Amygdala (tissue), 56 donors: ENCODE results near the gene ENSA.
"Not testable (repeated sequence)": the region's sequence is repeated elsewhere in the genome, so short reads cannot be mapped to it uniquely, and the experiment has no call there.

ENCODE experiments used
- DNase-seq, 56 donors: peaks; one replicate each; lab custom pipeline; 2025; lab: John Stamatoyannopoulos, UW

ENSA gene

DNA sequence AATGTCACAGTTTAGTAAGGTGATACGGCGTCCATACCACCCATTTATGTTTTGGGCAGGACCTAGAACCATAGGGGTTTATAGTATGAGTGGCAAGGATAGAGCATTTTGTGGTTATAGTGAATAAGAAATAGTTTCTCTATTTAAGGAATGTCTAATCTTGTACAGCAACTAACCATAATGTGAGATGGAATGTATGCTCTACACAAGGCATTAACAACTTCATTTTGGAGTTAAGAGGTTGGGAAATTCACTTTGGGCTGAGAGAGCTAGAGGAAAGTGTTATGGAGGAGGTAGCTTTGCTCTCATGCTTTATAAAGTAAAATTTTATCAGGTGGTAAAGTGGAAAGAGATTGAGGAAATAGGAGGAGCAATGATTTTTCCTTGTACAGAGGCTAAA, 47.0 kb downstream of the ENSA start:
- no peak for DNase-seq

DNA sequence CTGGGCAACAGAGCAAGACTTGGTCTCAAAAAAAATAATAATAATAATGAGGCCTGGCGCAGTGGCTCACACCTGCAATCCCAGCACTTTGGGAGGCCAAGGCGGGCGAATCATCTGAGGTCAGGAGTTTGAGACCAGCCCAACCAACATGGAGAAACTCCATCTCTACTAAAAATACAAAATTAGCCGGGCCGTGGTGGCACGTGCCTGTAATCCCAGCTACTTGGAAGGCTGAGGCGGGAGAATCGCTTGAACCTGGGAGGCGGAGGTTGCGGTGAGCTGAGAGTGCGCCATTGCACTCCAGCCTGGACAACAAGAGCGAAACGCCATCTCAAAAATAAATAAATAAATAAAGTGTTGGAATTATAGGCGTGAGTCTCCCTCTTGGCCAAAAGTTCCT, 47.5 kb downstream of the ENSA start:
- DNase-seq, result not testable (repeated sequence)

DNA sequence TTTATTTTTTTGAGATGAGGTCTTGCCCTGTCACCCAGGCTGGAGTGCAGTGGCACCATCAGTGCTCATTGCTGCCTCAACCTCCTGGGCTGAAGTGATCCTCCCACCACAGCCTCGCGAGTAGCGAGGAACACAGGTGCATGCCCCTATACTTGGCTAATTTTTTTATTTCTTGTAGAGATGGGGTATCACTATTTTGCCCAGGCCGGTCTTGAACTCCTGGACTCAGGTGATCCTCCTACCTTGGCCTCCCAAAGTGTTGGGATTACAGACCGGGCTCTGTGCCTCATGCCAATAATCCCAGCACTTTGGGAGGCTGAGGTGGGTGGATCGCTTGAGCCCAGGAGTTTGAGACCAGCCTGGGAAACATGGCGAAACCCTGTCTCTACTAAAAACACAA, 48.0 kb downstream of the ENSA start:
- not testable (repeated sequence) for DNase-seq

DNA sequence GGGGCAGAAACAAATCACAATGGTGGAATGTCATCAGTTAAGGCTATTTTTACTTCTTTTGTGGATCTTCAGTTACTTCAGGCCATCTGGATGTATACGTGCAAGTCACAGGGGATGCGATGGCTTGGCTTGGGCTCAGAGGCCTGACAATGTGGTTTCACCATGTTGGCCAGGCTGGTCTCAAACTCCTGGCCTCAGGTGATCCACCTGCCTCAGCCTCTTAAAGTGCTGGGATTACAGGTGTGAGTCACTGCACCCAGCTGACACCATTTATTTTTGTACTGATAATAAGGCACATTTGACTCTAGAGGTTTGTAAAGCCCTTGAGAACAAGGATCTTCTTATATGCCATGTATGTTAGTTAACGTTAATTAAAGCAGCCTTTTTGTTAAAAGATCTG, 48.4 kb downstream of the ENSA start:
- not testable (repeated sequence) for DNase-seq

DNA sequence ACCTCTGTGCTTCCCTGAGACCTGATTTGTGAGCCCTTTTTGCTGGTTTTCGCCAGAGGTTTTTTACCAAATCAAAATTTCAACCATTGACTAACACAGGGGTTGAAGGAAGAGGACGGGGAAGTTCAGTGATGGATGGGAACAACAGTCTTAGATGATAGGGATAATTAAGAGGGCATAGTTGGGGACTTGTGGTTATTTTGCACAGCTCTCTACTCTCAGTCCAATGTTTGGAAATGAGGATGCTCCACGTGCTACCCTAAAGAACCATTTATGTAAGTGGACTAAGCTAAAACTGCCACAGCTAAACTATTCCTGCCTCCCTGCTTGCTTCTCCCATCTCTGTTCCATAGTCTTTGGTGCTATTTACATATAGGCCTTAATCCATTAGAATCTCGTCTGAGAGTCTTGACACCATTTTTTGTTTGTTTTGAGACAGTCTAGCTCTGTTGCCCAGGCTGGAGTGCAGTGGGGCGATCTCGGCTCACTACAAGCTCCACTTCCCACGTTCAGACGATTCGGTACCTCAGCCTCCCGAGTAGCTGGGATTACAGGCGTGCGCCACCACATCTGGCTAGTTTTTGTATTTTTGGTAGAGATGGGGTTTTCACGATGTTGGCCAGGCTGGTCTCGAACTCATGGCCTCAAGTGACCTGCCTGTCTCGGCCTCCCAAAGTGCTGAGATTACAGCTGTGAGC, 49.3 kb downstream of the ENSA start:
- no peak for DNase-seq

DNA sequence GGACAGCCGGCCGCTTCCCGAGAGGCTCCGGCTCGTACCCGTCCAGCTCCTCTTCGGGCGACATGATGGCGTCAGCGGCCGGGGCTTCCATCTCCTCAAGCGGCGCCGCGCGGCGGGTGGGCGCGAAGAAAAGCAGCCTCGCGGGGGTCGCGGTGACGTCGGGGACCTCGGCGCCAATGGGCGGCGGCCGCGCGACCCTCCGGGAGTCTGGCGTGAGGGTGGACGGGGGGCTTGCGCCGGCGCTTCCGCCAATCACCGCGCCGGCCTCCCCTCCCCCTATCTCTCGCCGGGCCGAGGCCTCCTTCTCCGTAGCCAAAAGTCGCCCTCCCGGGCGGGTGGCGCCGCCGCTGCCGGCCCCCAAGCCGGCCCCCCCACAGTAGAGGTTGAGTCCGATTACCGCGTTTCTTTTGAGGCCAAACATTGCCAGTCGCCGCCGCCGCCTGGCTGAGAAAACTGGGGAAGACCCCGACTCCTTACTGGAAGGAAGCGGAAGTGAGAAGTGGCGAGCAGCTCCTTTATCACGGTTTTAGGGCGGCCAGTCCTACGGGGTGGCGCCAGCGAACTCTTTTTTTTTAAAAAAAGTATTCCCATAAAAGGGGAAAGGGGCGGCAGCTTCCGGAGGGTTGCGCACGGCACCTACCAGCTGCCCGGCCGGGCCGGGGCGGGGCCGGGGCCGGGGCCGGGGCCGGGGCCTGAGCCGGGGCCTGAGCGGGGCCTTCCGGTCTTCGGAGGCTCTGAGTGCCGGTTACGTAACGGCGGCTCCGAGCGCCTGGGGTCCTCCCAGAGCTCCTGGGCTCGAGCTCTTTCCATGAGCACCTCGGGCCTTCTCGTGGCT, 50.1 kb downstream of the ENSA start, which contains the start of gene MCL1:
Gene MCL1 (minus strand): TSS at position 501 of the 835 bp plus-strand sequence. CDS start 80 bp downstream, at position 421.
- peak in 55 of 56 donors; percentile 58 to 95 (median 86) for DNase-seq

DNA sequence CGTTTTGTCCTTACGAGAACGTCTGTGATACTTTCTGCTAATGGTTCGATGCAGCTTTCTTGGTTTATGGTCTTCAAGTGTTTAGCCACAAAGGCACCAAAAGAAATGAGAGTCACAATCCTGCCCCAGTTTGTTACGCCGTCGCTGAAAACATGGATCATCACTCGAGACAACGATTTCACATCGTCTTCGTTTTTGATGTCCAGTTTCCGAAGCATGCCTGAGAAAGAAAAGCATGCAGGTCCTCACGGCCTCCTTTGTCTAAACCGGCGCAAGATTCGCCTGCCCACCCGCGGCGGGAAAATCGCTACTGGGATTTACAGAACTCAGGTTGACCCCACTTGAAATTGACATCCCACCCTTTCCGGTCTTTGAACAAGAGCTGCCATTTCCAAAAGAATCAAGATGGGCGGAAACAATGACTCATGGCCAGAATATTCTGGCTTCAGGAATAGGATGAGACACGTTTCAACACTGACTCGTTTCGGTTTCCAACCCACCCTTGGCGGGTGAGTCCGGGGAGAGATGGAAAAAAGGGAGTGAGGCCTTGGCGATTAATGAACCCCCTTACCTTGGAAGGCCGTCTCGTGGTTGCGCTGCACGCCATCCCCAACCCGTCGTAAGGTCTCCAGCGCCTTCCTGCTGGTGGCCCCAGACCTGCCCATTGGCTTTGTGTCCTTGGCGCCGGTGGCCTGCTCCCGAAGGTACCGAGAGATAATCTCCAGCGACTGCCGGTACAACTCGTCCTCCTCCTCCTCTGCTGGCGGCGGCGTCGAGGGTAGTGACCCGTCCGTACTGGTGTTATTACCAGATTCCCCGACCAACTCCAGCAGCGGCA, 50.9 kb downstream of the ENSA start:
- DNase-seq, result peak in 19 of 56 donors; percentile 9 to 60 (median 40)

DNA sequence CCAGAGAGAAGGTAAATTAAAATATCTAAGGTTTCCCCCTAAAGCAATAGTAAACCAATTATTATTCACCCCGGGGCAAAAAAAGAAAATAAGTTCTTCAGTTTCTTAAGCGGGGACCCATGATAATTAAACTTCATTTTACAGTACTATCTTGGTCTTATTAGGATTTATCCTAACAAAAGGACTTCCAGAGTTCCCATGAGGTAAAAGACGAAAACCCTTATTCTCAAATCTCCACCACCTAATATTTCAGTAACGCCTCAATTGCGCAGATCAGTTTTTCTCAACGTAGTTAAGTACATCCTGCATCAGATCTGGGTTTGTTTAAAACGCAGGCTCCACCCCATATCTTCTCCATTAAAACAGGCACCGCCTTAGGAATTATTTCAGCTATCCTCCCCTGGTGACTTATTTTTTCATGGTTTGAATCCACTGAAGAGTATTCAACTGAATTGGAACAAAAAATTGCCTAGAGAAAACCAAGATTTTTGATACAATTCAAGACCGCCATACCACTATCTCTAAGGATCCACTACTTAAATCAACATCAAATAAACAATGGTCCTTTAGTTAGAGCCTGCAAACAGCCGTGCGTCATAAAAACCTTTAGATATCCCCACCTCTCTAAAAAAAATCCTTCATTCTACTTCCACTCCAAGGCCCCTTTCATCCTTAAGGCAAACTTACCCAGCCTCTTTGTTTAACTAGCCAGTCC, 51.7 kb downstream of the ENSA start:
- DNase-seq, result peak in 1 of 56 donors; percentile 9

DNA sequence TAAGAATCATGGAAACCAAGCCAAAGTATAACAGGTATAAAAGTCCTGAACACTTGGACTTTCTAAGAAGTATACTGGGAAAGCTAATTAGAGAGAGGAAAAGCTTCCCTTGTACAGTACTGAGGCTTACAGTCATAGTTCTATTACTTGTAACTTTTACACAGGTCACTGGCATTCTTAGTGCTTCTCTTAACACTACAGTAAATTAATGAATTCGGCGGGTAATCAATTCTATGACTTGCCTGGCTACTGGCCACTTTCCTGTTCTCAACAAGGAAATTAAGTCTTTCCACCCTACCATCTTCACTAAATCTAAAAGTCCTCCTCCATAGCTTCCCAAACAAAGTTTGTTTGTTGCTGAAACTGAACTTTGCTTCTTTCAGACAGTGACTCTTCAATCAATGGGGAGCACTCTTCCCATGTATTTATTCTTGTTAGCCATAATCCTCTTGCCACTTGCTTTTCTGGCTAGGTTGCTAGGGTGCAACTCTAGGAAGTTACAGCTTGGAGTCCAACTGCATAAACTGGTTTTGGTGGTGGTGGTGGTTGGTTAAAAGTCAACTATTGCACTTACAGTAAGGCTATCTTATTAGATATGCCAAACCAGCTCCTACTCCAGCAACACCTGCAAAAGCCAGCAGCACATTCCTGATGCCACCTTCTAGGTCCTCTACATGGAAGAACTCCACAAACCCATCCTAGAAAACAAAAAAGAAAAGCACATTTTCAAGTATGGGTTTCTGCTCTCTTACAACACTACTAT, 52.4 kb downstream of the ENSA start:
- no peak for DNase-seq

DNA sequence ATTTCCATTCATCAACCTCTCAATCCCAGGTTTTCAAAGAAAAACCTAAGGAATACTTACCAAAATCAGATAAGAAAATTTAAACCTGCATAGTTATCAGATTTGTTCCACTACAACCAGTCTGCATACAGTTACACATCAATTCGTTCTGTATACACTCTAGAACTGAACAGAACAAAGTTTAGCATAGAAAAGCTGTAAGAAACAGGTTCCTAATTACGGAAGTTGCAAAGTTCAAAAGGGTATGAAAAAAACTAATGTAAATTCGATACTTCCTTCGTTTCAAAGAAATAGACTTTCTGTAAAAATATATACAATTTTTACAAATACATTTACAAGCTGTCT, 53.1 kb downstream of the ENSA start:
- DNase-seq, result no peak

DNA sequence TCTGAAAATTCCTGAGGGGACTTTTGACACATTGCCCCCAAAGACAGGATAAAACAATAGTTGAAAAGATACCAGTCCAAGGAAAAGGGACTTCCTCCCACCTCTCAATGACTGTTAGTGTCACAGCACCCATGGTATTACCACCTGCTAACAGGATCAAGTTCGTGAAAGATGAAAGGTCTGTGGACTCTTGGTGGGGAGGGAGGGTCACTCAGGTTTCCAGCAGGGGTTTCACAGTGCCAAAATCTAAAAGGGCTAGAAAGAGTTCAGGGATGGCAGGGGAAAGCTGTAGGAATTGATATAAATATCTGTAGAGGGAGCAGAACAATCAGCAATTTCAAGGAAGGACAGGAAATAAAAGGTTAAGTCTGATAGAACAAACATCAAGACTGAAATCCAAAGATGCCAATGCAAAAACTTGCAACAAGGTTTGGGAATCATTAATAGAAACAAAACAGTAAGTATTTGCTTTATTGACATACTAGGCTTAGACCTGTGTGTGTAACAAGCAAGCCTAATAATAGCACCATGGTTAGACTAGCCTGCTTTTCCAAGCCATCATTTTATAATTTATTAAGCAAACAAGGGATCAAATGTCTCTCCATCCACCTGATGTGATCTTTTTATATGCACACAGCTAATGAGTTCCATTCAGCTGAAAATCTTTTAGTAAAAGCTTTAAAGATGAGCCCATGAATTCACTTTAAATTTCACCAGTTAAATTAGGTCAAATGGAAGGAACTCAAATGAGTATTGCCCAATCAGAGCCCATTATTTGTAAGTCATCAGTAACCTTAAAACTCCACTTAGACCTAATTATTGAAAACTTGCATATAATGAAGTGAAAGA, 53.7 kb downstream of the ENSA start:
- DNase-seq, result no peak

DNA sequence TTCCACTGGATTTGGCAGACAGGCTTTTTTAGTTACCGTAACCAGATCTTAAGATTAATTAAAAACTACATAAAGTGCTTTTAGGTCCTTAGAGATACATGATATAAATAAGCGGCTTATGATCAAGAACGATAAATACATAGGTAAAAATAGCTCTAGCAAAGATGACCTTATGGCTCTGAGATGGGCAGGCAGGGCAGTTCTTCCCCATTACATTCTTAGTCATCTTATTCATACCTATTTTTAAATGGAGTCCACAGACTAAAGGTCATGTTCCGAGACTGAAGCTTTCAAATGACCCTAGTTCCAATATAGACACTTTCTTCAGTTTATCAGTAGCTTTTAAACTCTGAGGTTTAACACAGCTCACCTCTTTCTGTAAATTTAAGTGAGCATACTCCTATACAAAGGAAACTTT, 54.3 kb downstream of the ENSA start:
- DNase-seq, result no peak

DNA sequence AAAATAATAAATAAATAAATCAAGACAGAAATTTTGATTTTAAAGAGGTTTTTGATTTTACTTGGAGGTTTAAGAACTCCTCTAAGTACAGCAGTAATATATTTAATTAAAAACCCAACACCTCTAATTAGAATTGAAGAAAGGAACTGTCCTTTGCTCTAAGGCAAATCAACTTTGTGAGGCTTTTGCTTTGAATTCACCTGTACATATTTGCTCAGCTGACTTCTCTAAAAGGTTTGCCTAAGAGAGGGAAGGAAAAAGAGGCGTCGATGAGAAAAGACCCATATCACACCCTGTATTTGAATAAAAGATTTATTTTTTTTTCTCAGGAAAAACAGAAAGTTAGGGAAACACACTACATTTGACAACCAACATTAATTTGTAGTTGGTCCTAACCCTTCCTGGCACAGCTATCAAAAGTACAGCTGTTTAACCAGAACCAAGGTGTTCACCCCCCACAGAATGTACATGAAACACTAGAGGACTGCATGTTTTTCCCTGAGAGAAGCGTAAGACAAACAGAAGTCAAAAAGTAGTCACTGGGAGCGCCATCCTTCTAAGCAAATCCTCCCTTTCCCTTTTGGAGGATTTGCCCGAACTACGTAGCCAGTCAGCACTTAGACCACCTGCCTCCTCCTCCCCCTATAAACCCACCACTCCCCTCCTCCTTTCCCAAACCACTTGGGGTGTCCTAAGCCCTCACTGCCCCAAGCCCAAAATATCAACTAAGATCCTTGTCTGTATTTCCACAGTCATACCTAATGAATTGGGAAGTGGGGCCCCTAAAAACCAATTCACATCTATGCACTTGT, 54.9 kb downstream of the ENSA start:
- DNase-seq, result no peak

DNA sequence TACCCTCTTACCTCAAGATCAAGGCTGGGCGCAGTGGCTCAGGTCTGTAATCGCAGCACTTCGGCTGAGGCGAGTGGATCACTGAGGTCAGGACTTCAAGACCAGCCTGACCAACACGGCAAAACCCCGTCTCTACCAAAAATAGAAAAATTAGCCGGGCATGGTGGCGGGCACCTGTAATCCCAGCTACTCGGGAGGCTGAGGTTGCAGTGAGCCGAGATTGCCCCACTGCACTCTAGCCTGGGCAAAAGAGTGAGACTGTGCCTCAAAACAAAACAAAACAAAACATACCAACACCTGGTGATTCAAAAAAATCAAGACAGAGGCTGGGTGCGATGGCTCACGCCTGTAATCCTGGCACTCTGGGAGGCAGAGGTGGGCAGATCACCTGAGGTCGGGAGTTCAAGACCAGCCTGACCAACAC, 55.8 kb downstream of the ENSA start:
- DNase-seq, result not testable (repeated sequence)

DNA sequence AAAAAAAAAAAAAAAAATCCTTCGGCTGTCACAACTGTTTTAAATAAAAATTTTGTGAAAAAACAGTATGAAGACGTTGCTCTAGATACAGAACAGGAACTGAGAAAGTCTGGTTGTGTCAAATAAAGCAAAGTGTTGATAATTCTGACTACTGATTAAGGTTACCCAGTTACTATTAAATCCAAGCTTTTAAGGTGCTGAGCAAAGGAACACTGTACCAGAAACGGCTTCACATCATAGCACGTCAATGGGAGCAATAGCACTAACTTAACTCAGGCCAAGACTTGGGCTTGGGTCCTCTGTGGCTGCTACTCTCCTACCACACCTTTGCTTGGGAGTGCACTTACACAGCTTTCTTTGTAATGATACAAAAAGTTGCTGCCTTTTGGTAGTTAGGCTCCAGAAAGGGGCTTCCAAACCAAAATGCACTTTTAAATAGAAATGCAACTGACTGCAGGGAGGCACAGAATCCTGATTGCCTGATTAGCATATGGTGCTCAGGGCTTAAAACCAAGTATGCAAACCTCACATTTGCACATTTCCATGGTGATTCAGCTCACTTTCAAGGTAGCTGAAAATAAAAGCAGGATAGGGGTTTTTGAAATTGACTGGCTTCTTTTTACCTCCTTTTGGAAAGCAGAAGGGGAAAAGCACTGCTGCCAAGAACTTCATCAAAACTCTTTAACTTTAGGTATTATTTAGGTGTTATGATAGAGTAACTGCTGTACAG, 56.3 kb downstream of the ENSA start:
- no peak for DNase-seq
